Stromal cell of bone marrow (primary cell): ENCODE results near the gene CBR3.
A peak's percentile ranks its signal among the peaks of the same experiment; 100 is the strongest.
"Not testable (repeated sequence)": the region's sequence is repeated elsewhere in the genome, so short reads cannot be mapped to it uniquely, and the experiment has no call there.

Experiments
- DNase-seq: peaks from one replicate; pipeline ENCODE4 v3.0.0-alpha.2; 2012; ENCODE audit warnings: low read depth

Gene CBR3

DNA sequence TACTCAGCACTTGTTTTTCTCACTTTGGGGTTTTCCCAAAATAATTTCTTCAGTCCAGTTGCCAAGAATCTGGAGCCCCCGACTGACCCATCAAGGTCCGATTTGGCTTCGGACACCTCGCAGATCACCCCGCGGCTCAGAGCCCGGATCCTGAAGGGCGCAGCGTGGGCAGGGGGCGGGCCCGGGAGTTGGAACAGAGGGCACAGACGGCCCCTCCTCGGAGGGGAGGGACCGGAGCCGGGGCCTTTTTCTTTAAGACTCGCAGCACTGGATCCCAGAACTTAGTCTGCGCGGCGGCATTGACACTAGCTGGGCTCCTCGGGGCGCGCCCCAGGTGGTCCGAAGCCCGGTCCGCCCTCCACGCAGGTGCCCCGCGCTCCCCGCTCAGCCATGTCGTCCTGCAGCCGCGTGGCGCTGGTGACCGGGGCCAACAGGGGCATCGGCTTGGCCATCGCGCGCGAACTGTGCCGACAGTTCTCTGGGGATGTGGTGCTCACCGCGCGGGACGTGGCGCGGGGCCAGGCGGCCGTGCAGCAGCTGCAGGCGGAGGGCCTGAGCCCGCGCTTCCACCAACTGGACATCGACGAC, at the start of gene CBR3:
TSS of gene CBR3 (plus strand) at position 277 of the 588 bp plus-strand sequence. CDS start at position 391, 114 bp downstream.
- DNase-seq: peak; percentile 81

DNA sequence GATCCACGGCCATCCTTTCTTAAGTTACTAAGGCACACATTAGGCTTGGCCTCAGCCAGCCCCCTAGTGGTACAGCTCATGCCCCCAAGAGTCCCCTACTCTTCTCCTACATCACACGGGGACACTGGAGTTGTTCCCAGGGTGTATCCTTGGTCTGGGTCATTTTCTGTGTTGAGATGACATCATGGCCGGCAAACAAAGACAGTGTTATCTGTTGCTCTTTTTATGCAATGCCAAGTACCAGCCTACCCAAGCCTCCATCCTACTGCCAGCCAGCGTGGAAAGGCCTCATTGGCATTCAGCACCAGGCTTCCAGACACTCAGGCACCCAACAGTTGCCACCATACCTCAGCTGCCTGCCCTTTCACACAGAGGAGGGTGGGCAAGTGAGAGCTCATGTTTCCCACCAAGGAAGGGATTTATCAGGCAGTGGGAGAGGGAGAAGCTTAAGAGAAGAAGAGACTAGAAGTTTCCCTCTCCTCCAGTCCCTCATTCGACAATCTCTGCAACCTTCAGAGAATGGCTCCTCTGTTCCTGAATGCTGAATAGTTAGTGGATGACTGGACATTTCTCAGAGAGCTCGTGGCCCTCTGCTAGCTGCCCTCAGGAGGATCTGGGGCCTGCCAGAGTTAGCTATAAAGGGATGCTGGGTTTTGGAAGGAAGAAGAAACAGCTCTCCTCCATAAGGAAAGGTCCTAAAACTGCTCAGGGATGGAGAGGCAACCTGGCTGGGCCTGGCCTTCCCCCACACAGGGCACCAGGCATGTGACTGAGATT, 47.3 kb upstream of the CBR3 start:
- DNase-seq: no peak

DNA sequence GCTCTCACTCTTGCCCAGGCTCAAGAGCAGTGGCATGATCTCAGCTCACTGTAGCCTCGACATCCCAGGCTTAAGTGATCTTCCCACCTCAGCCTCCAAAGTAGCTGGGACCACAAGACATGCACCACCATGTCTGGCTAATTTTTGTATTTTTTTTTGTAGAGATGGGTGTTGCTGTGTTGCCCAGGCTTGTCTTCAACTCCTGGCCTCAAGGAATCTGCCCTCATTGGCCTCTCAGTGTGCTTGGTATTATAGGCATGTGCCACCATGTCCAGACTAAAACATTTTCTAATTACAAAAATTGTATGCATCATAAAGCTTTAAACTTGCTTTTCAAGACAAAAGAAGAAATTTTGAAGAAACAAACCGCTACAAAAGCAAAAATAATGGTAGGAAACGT, 44.9 kb upstream of the CBR3 start:
- no peak for DNase-seq

DNA sequence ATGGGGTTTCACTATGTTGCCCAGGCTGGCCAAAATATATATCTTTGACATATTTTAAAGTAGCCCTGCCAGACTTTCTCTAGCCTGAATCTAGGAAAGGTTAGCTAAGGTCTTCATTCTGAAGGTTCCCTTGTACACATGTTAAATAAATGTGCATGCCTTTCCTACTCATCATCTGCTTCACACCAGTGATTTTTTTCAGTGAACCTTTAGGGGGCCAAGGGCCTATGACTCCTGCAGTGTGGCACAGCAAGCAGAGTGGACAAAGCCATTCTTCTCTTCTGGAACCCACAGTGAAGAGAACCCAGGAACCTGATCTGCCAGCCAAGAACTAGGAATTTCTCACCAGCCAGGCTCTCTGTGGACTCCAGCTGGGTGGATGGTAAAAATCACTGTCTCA, 42.2 kb upstream of the CBR3 start:
- no peak for DNase-seq

DNA sequence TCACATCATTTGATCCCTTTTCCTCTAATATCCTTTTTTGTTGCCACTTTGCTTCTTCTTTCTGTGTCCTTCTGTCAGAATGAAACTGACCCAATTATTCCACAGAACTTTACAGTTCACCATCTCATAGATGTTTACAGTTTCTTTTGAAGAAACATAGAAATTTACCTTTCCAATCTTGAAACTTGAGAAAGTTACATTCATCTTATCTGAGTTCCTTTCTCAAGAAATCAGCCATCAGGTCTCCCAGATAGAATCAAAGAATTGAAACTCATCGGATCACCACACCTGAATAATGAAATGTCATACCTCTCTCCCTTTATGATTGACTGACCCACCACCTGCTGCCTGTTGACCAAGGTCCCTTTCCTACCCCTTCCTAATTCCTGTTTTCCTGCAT, 41.4 kb upstream of the CBR3 start:
- DNase-seq: no peak

DNA sequence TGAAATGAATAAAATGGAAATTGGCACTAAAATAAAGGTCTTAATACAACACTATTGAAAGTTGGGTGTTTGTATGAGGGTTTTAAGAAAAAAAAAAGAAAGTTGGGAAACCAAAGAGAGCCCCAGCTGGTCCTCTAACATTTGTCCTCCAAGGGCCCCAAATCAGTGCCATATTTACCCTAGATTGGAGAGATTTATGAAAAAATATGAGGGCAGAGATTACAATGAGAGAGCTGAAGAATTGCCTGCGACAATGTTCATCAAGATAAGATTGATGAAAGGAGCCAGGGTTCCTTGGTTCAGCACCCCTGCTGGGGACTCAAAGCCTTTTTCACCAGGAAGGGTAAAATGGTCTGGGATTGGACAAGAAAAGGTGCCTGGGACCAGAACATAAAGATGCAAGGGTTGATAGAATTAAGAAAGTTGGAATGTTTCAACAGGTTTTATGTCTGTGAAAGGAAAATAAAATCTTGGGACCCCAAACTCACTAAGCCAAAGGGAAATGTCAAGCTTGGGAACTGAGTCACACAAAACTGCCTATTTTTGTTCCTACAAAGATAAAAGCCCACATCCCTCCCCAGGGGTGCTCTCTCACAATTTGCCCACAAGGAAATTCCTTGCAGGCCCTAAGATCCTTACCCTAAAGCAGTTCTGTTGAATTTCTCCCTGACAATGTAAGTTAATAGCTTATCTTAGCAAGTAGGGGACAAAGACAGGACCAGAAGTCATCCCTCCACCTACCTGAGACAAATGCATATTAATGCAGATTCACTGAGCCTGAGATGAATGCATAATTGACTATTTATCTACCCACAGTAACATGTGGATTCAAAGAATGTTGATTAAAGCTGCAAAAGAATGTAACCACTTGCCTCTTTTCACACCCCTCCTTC, 38.2 kb upstream of the CBR3 start:
- DNase-seq: no peak

DNA sequence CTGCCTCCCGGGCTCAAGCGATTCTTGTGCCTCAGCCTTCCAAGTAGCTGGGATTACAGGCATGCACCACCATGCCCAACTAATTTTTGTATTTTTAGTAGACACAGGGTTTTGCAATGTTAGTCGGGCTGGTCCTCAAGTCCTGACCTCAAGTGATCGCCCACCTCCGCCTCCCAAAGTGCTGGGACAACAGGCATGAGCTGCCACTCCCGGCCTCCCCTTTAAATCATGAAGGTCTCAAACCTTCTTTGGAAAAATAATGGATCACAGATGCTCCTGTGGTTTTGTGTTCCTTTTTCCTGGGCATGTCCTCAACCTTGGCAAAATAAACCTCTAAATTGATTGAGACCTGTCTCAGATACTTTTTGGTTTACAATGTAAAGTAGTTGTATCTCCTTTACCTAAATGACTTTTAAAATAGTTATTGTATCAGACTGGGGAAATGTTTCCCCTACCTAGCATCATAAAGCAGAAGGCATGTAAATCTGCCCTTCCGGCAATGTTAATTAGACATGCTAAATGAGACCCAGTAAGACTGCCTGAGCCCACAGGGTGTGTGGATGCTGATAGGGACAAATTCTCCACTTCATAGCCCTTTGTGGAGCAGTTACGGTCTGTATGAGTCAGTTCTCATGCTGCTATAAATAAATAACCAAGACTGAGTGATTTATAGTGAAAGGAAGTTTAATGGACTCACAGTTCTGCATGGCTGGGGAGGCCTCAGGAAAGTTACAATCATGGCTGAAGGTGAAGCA, 37.3 kb upstream of the CBR3 start:
- DNase-seq: no peak

DNA sequence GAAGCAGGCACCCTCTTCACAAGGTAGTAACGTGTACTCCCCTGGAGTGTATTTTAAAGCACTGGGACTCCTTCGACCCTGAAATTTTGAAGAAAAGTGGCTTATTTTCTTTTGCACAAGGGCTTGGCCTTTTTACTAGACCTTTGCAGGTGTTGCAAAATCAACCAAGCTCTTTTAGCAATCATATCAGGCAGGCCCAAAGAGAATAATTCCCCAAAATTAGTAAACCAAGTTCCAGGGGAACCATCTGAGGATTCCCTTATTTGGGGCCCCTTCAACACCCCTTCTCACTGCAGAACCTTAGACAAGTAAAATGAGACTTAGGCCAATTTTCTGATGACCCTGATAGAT, 36.7 kb upstream of the CBR3 start:
- no peak for DNase-seq

DNA sequence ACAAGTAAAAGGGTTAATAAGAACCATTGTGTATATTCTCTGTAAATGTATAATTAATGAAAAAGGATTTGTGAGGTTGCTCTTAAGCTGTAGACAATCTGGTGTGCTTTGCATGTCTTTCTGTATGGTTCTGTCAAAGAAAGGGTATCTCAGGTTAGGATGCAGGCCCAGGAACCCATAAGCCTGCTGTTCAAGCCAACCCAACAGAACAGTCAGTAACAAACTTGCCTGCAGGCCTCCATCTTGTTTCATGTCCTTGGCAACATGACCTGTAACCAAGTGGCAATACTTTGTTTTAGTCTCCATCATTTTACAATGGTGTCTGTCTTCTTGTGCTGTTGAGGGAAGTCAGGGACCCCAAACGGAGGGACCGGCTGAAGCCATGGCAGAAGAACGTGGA, 35.9 kb upstream of the CBR3 start:
- no peak for DNase-seq

DNA sequence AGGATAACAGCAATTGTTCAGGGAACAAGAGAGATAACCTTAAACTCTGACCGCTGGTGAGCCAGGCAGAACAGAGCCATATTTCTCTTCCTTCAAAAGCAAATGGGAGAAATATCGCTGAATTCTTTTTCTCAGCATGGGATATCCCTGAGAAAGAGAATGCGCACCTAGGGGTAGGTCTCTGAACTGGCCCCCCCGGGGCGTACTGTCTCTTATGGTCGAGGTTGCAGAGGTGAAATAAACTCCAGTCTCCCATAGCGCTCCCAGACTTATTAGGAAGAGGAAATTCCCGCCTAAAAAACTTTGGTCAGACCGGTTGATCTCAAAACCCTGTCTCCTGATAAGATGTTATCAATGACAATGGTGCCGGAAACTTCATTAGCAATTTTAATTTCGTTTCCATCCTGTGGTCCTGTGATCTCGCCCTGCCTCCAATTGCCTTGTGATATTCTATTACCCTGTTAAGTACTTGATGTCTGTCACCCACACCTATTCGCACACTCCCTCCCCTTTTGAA, 35.1 kb upstream of the CBR3 start:
- not testable (repeated sequence) for DNase-seq

DNA sequence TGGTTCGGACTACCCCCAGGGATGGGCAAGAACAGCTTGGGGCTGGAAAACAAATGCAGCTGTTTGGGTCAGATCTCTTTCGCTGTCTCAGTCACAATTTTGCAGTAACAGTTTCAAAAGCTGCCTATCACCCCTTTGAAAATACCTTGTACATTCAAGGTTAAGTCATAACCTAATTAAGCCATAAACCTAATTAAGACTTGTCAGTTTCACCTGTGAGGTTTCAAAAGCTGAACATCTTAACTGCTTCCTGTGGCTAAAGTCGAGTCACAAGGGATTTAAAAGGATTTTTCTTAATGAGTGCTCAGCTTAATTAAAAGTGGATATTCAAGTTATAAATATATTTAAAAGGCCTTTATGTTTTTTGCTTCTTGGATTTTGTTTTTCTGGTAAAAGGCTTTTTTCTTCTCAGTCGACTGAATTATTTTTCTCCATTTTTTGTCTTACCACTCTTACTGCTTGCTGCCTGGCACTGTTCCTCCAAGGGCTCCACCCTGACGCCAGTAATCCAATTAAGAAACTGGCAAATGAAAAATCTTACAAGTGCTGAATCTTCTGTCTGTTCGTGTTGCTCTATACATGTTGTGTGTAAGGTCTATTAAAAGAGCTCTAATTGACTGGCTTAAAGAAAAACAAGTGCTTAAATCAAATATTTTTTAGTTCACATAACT, 33.8 kb upstream of the CBR3 start:
- no peak for DNase-seq

DNA sequence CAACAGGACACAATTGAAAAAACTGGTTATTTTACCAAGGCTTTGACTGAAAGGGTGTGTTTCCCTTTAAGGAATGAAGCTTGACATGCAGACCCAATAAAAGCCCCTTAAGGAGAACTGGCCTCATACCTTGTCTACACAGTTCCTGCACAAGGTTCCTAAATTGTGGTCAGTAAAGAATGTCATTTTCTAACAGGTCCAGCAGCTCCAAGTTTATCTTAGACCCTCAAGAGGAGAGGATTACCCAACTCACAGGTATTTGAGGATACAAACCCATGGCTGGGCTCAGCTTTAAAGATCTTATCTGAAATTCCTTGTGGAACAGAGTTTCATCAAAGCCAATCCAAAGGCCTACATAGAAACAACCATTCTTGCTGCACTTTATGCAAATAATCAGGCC, 31.4 kb upstream of the CBR3 start:
- DNase-seq: no peak

DNA sequence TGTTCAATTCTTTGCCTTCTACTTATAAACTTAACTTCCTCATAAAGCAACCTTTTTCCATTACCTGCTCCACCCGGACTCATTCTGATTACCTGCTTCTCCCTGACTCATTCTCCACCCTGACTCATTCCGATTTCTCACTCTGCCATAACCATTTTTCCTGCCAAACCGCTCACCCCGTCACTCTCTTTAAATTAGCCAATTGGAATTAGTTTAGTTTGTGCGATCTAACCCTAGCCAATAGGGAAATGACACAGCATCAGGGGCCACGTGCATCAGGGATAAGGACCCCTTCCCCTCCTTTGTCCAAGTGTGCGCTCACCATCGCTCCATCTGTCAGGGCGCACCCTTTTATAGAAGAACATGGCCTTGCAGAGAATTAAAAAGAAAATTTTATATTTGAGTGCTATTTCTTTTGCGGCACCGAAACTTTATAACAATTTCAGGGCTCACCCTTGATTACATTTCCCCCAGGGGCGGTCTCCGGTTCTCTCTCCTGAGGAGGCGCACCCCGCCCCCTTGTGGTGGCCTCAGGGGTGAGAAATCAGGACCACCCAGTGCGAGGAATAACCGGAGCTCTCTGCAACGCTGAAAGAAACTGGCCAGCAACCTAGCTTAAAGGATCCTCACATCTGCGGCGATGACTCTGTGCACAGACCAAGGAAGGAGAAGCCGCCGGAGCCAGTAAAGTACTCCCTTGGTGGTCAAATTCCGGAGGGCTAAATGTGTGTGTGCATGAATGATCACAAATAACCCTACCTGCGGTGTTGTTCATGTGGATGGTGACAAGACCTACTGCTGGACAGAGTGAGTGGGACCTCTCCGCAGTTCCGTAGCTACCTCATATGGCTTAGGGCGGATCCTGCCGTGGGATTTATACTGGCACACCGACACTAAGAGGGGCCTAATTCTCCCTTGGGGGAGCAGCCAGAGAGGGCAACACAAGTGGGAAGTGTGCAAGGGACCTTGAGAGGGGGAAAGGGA, 30.3 kb upstream of the CBR3 start:
- DNase-seq: no peak

DNA sequence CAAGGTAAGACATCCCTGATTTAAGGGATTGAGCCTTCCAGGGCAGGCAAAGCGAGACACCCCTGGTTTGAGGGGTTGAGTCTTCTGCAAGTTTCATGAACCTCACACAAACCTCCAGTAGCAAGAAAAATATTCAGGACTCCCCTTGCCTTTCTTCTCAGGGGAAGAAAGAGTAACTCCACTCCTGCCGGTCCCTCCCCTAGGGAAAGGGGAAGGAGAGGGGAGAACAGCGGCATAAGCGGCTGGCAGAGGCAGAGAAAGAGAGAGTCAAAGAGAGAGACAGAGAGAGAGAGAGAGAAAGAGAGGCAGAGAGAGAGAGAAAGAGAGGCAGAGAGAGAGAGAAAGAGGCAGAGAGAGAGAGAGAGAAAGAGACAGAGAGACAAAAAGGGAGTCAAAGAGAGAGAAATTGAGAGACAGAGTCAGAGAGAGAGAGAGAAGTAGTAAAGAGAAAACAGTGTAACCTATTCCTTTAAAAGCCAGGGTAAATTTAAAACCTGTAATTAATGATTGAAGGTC, 29.5 kb upstream of the CBR3 start:
- no peak for DNase-seq

DNA sequence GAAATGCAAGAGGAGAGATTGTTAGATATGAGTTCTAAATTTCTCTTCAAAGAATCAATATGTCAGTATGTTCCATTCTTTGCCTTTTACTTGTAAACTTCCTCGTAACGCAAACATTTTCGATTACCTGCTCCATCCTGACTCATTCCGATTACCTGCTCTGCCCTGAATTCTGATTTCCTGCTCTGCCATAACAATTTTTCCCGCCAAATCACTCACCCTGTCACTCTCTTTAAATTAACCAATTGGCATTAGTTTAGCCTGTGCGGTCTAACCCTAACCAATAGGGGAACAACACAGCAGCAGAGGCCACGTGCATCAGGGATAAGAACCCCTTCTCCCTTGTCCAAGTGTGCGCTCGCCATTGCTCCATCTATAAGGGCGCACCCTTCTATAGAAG, 25.0 kb upstream of the CBR3 start:
- no peak for DNase-seq

DNA sequence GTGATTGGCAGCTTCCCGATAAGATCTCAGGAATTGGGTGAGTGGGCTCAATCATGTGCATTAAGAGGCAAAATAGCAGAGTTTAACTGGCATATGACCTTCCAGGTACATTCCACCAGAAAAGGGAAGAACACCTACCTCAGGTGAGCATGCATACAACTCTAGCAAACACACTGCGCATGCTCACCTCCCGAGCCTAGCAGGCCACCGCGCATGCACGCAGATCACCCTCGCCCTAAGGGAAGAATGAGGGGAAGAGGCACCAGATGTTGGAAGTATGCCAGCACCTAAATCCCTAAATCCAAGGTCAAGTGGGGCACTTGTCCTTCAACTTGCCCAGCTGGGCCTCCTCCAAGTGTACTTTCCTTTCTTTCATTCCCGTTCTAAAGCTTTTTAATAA, 23.6 kb upstream of the CBR3 start:
- DNase-seq: no peak

DNA sequence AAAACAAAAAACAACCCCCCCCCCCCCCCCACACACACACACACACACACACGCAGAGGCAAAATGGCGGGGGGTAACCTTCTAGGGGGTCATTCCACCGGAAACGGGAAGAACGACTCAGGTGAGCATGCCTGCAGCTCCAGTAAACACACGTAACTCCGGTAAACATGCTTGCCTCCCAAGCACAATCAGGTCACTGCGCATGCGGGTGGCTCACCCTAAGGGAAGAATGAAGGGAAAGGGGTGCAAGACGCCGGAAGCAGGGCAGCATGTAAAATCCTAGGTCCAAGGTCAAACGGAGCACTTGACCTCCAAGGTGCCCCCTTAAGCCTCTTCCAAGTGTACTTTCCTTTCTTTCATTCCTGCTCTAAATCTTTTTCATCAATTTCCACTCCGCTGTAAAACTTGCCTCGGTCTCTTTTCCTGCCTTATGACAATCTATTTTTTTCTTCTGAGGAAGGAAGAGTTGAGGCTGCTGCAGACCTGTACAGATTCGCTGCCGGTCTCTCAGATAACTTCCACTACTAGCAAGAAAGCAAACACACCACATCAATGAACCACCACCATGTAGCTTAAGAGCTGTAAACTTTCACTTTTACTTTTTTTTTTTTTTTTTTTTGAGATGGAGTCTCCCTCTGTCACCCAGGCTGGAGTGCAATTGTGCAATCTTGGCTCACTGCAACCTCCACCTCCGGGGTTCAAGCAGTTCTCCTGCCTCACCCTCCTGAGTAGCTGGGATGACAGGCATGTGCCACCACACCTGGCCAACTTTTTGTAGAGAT, 21.0 kb upstream of the CBR3 start:
- DNase-seq: no peak

DNA sequence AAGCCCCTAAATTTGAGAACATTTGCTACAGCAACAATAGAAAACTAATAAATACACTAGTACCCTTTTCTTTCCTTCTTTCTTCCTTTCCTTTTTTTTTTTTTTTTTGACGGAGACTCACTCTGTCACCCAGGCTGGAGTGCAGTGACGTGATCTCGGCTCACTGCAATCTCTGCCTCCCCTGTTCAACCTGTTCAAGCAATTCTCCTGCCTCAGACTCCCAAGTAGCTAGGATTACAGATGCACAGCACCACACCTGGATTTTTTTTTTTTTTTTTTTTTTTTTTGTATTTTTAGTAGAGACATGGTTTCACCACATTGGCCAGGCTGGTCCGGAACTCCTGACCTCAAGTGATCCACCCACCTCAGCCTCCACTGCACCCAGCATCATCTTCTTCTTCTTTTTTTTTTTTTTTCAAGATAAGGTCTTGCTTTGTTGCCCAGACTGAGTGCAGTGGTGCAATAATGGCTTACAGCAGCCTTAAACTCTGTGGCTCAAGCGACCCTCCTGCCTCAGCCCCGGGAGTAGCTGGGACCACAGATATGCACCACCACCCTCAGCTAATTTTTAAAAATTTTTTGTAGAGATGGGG, 19.6 kb upstream of the CBR3 start:
- DNase-seq: no peak

DNA sequence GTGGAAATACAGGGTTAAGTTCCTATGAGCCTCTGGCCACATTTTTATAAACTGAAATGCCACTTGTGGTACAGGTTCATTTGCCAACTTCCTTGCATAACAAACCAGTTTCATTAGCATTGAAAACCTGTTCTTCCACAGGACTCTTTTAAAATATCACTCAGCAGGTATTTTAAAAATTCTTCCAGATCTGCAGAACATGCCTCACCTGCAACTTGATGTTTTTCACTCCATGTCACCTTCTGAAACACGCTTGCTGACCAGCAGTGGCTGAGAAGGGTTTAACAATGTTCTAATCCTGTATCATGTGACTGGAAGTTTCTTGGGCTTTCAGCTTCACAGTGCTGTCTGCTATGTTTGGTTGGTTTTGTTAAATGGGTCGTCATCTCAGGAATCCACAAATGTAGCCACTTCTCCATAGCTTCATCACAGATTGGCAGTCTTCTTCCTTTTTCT, 17.6 kb upstream of the CBR3 start:
- DNase-seq: no peak
